GM10266 (cell line): ENCODE results near the gene PTGFRN.
A peak's percentile ranks its signal among the peaks of the same experiment; 100 is the strongest.

Source experiments
- DNase-seq: peaks from one replicate; pipeline ENCODE4 v3.0.0; 2012; ENCODE audit errors: extremely low spot score
- TF ChIP-seq, protein P1 (sequence below): IDR thresholded peaks from 2 replicates; pipeline ENCODE4 v1.5.1; 2012; ENCODE audit warnings: mild to moderate bottlenecking, low read depth; ENCODE audit not compliant: control insufficient read depth, insufficient read depth; ENCODE audit errors: missing control alignments

The PTGFRN gene

DNA sequence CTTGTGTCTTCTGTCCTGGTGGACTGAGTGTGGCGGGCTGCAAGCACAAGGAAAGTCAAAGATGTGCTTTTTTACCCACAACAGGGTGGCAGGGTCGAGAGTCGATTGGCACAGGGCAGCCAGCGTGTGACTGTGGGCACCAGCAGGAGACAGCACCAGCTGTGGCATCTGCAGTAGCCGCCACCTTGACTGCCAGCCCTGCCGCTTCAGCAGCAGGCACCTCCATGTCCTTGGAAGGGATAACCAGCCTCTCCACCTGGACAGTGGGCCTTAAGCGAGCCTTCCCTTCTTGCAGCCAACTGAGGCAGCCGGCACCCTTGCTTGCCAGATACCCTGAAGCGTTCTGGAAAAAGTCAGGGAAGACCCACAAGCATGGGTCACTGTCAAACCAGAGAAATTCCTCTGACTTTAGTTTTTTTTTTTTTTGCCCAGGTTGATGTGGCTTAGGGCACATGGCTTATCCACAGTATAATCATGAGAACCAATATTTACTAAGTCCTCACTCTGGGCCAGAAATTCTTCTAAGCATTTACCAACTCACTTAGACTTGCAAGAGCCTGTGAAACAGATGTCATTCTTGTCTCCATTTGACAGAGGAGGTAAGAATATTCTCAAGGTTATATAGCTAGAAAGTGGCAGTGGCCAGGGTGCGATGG lies 30.1 kb upstream of the PTGFRN start:
- TF ChIP-seq, protein P1, sequence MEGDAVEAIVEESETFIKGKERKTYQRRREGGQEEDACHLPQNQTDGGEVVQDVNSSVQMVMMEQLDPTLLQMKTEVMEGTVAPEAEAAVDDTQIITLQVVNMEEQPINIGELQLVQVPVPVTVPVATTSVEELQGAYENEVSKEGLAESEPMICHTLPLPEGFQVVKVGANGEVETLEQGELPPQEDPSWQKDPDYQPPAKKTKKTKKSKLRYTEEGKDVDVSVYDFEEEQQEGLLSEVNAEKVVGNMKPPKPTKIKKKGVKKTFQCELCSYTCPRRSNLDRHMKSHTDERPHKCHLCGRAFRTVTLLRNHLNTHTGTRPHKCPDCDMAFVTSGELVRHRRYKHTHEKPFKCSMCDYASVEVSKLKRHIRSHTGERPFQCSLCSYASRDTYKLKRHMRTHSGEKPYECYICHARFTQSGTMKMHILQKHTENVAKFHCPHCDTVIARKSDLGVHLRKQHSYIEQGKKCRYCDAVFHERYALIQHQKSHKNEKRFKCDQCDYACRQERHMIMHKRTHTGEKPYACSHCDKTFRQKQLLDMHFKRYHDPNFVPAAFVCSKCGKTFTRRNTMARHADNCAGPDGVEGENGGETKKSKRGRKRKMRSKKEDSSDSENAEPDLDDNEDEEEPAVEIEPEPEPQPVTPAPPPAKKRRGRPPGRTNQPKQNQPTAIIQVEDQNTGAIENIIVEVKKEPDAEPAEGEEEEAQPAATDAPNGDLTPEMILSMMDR: no peak
- no peak for DNase-seq

DNA sequence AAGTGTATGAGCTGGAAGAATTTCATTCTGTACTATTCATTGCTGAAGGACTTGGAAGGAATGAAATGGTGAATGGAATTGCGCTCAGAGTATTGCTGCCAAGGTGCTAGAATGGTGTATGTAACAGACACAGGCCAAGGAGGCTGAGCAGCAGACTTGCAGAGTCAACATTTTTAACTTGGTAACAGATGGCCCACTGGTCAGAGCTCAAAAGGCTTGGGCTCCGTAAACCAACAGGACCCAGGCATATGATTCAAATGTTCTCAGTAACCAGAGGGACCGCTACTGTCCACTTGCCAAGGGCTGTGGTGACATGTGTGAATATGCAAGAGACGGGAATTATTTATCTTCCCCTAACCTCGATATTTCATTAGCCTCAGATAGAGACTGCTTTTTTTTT lies 28.8 kb upstream of the PTGFRN start:
- TF ChIP-seq, protein P1: no peak
- no peak for DNase-seq

DNA sequence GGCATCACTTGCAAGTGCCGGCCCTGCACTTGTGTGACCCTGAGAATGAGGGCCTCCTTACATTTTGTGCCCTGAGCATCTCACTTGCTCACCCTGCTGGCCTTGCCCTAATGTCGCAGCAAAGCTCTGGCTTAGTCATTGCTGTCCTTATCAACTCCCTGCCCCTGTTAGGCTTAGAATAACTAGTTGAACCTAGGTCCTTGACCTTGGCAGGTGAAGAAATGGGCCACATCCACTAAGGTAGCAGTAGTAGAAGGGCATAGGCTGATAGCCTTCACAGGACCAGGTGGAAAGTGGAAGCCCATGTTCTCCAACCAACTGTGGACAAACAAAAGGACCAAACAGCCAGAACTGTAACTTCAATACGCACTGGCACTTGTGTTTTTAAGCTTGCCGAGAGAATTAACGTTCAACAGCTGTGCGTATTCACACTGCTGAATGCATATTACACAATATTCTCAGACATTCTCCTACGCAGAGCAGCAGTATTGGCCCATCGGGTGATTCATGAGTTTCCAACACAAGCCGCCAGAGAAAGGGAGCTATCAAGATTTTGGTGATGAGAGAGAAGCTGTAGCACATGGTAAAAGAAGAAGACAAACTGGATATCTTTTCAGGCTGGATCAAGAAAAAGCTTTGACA lies 27.7 kb upstream of the PTGFRN start:
- peak; percentile 48 for DNase-seq

DNA sequence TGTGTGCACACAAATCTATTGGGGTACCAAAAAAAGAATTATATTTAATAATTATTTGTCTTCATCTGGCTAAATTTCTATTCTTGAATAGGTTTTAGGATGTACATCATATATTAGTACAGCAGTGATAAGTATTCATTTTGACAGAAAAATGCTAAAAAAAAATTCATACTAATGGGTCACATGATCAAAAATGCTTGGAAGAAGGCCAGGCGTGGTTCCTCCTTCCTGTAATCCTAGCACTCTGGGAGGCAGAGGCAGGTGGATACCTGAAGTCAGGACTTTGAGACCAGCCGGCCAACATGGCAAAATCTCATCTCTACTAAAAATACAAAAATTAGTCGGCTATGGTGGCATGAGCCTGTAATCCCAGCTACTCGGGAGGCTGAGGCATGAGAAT lies 26.9 kb upstream of the PTGFRN start:
- TF ChIP-seq, protein P1: no peak
- no peak for DNase-seq

More for the DNA sequence above, 27.7 kb upstream of the PTGFRN start:
- TF ChIP-seq, protein P1: peak; percentile 56

DNA sequence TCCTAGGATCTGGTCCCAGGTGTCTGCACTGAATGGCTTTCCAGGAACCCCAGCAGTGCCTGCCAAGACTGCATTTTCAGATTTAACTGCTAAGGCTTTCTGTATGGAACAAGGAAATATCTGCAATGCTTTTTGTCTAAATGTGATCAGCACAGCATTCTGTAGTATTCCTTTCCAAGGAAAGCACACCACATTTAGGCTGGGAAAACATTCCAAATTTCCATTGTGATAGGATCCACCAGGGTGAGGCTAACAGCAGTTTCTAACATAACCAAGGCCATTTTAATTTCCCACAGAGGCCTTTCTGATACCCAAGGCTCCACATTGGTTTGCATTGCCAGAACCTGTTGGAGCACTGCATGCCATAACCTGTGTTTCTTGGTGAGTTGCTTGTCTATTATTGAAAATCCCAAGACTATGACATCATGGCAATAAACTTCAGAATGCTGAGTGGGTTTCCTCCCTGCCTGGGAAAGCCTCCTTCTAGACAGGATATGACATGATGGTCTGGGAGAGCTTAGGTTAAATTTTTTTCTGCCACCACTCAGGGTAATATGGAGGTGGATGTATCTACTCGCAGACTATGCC lies 23.3 kb upstream of the PTGFRN start:
- TF ChIP-seq, protein P1: no peak
- DNase-seq: no peak

DNA sequence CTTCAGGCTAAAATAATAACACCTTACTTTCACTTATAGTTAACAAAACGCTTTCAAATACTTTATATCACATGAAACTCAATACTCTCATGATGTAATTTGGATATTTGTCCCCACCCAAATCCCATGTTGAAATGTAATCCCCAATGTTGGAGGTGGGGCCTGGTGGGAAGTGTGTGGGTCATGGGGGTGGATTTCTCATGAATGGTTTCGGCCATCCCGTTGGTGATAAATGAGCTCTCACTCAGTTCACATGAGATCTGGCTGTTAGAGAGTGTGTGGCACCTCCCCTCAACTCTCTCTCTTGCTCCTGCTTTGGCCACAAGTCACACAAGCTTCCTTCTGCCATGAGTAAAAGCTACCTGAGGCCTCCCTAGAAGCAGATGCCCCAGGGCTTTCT lies 22.5 kb upstream of the PTGFRN start:
- no peak for DNase-seq
- TF ChIP-seq, protein P1: no peak

DNA sequence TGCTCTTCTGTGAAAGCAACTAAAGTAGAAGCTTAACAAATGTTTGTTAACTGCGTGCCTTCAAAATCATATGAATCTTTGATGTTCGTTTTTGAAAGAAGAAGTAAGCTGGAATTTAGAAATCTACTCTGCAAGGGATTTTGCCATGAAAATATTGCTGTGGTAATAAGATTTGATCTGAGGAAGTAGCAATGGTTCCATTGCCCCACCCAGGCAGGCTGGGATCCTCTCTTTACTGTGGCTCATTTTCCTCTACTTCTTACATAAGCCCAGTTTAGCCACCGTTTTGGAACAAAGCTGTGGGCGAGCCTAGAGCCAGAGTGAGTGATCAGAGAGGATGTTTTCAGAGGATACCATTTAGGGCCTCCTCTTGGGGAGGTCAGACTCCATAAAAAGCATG lies 20.3 kb upstream of the PTGFRN start:
- TF ChIP-seq, protein P1: no peak
- DNase-seq: no peak
